Stimulated activated CD4-positive, alpha-beta T cell treated with anti-CD3 and anti-CD28 coated beads, Interleukin-2, amount 100 ng/mL, for 24 hours (primary cell): ENCODE measurements around the gene CDH23.
"Not testable (repeated sequence)": the region's sequence is repeated elsewhere in the genome, so short reads cannot be mapped to it uniquely, and the experiment has no call there.

Experiments used
- DNase-seq, 2 donors: peaks; one replicate each; pipeline ENCODE4 v3.0.0-alpha.2; 2020

The CDH23 gene

DNA sequence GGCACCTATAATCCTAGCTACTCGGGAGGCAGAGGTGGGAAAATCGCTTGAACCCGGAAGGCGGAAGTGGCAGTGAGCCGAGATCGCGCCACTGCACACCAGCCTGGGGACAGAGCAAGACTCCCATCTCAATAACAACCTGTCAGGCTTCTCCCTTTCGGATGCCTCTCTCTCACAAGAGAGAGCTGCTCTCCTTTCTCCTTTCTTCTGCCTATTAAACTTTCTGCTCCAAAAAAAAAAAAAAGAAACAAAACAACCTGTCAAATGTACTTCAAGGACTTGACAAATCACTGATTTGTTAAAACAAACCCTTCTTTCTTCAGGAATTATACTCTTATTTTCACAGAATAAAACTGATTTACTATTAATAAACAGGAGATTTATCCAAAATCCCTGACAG, 450.7 kb downstream of the CDH23 start:
- no peak for DNase-seq

GRCh38 chr10:71848325-71849275, 451.9 kb downstream of the CDH23 start:
- no peak for DNase-seq

- no peak for DNase-seq
These were observed 452.8 kb downstream of the CDH23 start for GRCh38 chr10:71849461-71849908.

- no peak for DNase-seq
These were observed 453.5 kb downstream of the CDH23 start for GRCh38 chr10:71850021-71850742.

DNA sequence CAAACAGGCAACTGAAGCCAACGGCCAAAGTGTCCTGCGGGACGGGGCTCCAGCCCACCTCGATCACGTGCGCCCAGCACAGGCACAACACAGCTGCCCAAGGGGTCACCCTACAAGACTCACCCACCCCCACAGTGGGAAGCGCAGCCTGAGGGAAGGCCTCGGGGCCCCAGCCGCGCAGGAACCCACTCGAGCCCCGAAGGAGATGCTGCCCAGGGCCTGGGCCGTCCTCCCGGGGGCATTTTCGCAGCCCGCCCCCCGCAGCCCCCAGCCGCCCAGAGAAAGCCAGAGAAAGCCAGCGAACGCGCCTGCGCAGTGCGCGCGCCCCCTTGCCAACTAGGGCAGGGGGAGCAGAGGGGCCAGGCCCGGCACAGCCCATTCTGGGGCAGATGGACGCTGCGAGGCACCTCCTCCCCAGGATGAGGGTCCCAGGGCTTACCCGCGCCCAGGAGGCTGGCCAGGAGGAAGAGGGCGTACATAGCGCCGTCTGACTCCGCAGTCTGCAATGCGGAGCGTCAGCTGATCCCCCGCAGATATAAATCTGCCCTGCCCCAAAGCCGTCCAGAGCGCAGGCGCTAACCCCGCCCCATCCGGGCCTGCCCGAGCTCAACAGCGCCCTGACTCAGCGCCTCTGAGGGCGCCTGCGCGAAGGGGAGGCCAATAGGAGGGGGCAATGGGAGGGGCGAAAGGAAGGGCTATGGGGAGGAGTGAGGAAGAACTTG, 454.2 kb downstream of the CDH23 start, which contains the start of gene PSAP:
Gene PSAP (minus strand): TSS at position 509 of the 722 bp plus-strand sequence. CDS start 30 bp downstream, at position 479.
- peak; percentile 99 for DNase-seq

- DNase-seq: not testable (repeated sequence)
These were observed 454.9 kb downstream of the CDH23 start for GRCh38 chr10:71851465-71852095.

GRCh38 chr10:71852355-71852937, 455.7 kb downstream of the CDH23 start:
- no peak for DNase-seq

DNA sequence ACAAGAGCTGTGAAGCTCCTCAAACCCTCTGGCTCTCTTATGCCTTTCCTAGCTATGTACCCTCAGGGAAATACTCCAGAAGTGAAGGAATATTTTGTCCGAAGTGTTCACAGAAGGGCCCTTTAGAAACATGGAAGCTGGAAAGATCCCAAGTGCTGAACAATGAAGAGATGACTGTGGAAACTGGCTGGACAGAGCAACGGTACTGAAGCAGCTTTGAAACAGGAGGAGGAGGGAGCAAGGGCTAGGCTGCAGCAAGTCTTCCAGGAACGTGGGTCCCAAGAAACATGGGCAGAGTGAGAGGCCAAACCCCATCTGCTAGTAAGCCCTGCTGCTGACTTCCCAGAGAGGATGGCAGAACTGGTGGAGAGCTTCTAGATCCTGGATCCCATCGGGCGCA, 457.3 kb downstream of the CDH23 start:
- no peak for DNase-seq

DNA sequence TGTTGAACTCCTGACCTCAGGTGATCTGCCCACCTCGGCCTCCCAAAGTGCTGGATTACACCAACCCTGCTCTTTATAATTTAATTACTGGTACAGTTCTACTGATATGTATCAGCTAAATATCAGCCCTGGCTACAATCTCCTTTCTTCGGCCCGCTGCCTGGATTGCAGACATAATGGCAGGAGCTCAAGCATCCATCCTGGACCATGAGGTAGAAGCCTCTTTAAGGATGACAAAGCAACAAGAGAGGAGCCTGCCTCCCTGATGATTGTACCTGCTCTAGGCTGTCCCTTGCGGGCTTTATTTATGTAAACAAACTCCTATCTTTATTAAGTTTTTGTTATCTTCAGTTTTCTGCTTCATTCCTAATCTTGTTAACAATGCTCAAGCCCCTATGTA, 459.9 kb downstream of the CDH23 start:
- no peak for DNase-seq

DNA sequence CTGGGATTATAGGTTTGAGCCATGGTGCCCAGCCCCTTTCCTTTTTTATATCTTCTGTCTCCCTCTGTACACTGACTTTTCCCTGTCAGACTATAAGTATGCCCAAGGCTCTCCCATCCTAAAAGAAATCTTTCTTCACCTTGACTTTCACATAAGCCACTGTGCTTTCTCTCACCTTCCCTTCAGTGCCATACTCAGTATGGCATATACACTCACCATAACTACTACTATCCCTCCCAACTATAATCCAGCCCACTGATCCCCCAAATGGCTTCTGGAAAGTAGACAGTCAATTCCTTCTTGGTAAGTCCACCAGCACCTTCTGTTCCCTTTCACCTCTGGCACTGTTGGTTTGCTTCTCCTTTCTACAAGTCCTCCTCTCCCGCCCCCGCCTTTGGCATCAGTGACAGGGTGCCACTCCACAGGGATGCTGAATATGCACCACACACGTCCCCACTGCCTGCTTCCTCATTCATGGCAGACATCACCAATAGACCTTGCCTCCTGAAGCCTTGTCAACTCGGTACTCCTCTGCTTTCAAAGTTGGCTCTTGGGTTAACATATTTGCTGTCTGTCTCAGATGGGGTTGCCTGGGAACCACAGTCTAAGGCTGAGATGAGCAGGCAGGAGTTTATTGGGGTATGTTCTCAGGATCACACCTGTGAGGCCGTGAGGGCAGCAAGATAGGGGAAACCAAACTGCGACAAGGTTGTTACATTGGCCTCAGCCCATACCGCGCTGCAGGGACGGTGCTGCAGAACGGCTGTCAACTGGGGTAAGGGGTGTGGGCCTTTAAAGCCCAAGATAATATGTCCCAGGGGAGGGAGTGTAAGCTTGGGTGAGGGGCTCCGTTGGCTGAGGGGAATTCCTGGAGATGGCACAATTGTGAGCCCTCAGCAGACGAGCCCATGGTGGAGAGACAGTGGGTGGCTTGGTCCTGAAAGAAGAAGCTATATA, 461.5 kb downstream of the CDH23 start:
- no peak for DNase-seq

GRCh38 chr10:71860243-71861029, 463.7 kb downstream of the CDH23 start:
- DNase-seq: peak; percentile 43 to 52

DNA sequence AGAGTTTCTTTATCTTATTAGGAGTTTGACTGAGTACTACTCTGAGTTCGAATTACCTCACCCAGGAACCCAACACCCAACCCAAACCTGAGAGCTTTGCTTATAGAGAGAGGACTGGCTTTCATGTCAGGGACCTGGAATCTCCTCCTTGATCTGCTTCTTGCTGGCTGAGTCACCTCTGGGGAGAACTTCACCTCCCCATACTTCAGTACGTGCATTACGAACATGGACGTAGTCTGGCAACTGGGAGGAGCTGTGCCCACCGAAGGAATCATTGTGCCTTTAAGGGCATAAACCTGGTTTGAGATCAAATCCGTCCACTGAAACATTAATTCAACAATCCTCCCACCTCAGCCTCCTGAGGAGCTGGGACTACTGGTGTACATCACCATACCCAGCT, 466.5 kb downstream of the CDH23 start:
- DNase-seq: no peak

DNA sequence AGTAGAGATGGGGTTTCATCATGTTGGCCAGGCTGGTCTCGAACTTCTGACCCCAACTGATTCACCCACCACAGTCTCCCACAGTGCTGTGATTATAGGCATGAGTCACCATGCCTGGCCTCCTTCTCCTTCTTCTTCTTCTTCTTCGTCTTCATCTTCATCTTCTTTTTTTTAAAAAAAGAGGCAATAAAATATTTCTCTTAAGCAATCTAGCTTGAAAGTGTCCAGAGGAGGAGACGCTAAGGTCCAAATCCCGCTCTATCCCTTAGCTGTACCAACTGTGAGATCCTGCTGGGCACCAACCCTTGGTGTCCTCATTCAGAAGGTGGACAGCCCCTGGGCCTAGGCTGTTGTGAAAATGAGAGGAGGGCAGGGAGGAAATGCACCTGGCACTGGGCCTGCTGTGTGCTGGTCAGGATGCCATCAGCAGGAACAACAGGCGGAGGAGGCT, 468.2 kb downstream of the CDH23 start:
- no peak for DNase-seq
